Gastrocnemius medialis (tissue), 4 donors: ENCODE results near the gene DMRT1.

ENCODE experiments used
- CTCF ChIP-seq, 5 experiments: fragments of 450-650 bp in 3 of 5; fragments of 200-600 bp in 2 of 5; sonication (generic) in 2 of 5; IDR thresholded peaks in 4 of 5; conservative IDR thresholded peaks in 1 of 5; 1 replicate in 4 of 5; 2 replicates in 1 of 5; pipeline ENCODE4 v1.5.1; 2016 to 2019; ENCODE audit warnings: antibody characterized with exemption in 5 of 5, mild to moderate bottlenecking in 3 of 5, moderate library complexity in 3 of 5
- POLR2A ChIP-seq, 2 donors: fragments of 450-650 bp; IDR thresholded peaks; one replicate each; pipeline ENCODE4 v1.6.1; 2017; ENCODE audit warnings: antibody characterized with exemption in 2 of 2, mild to moderate bottlenecking in 2 of 2, moderate library complexity in 2 of 2

- TF ChIP-seq CTCF (IDR thresholded peaks at IDR 0.05 in 4 of 5, conservative IDR thresholded peaks at IDR 0.05 in 1 of 5) (no peak), POLR2A (IDR thresholded peaks at IDR 0.05) (no peak)
Observed at GRCh38 chr9:994005-994404, 152.5 kb downstream of the DMRT1 start.
